Heart left ventricle (tissue), 16 donors: ENCODE measurements around the gene KCNAB2. TPM values are rescaled to one million over a fixed set of nuclear protein-coding genes. Genes with fewer than 3 reads are reported as not detected.

ENCODE experiments used
- ATAC-seq, 4 donors: fragments of 200-7000 bp; cut with Tn5 transposase; one replicate each; pipeline ENCODE4 v1.9.1; 2020 to 2022; ENCODE audit warnings: moderate library complexity in 4 of 4, mild to moderate bottlenecking in 3 of 4, moderate number of reproducible peaks in 1 of 4
- DNase-seq, 5 donors: peaks; one replicate each; pipeline ENCODE4 v3.0.0-alpha.2; 2020
- H3K27ac ChIP-seq, 12 donors: fragments of 200-600 bp; sonication (generic) in 4 of 12; one replicate each; pipeline versions ENCODE4 v1.5.0 to v1.8.0; 2016 to 2022; ENCODE audit warnings: mild to moderate bottlenecking in 2 of 12
- H3K27me3 ChIP-seq, 9 donors: fragments of 200-600 bp; sonication (generic) in 2 of 9; one replicate each; pipeline versions ENCODE4 v1.5.1 to v1.8.0; 2016 to 2022; ENCODE audit warnings: mild to moderate bottlenecking in 3 of 9
- H3K36me3 ChIP-seq, 9 donors: fragments of 200-600 bp; sonication (generic) in 2 of 9; one replicate each; pipeline versions ENCODE4 v1.5.0 to v1.8.0; 2018 to 2022; ENCODE audit warnings: mild to moderate bottlenecking in 2 of 9
- H3K4me1 ChIP-seq, 12 donors: fragments of 200-600 bp; sonication (generic) in 4 of 12; one replicate each; pipeline versions ENCODE4 v1.5.0 to v1.8.0; 2016 to 2022; ENCODE audit warnings: mild to moderate bottlenecking in 3 of 12
- H3K4me3 ChIP-seq, 12 donors: fragments of 200-600 bp; sonication (generic) in 4 of 12; one replicate each; pipeline versions ENCODE4 v1.5.0 to v1.8.0; 2017 to 2022; ENCODE audit warnings: mild to moderate bottlenecking in 9 of 12, moderate library complexity in 4 of 12
- H3K9me3 ChIP-seq, 12 donors: fragments of 200-600 bp; sonication (generic) in 4 of 12; one replicate each; pipeline versions ENCODE4 v1.5.0 to v1.8.0; 2016 to 2022; ENCODE audit warnings: mild to moderate bottlenecking in 1 of 12
- POLR2A ChIP-seq, 2 donors: fragments of 450-650 bp; IDR thresholded peaks; one replicate each; pipeline ENCODE4 v1.6.1; 2017; ENCODE audit warnings: antibody characterized with exemption in 2 of 2, mild to moderate bottlenecking in 2 of 2, moderate library complexity in 2 of 2
- WGBS, 4 donors: extraction: QIAGEN DNeasy Blood & Tissue Kit in 2 of 4; methylation state at CpG; one replicate each; pipeline versions ENCODE4 v1.1.5 to v1.1.7; 2013 to 2018; 5-methylcytosine and 5-hydroxymethylcytosine counted together
- intact Hi-C, 10 donors: fragments of 100-400 bp; cut with DNase I; formaldehyde crosslinking; loops; one replicate each; pipeline versions ENCODE4 v1.11.1 to v1.14.2; 2022
- polyA plus RNA-seq, 2 donors: library from polyadenylated mRNA; stranded (reverse); fragments of 200-250 nt; gene quantifications; one replicate each; pipeline ENCODE4 v1.2.3, GENCODE V29; 2013
- total RNA-seq, 9 donors: library from RNA; depleted of rRNA in 2 of 9; stranded (reverse); fragments of >200 nt in 2 of 9; fragmentation: NEBNext Ultra II Directional in 3 of 9; extraction: Animal tissue kit (Norgen Biotek cat#: 25700) in 3 of 9; gene quantifications; one replicate each; pipeline versions ENCODE4 v1.1.0 to v1.2.4, GENCODE V29; 2016 to 2023
- TF ChIP-seq, protein P1 (sequence below), 12 donors: fragments of 200-600 bp; sonication (generic) in 4 of 12; IDR thresholded peaks; one replicate each; pipeline versions ENCODE4 v1.5.0 to v1.8.0; 2018 to 2022; ENCODE audit warnings: antibody characterized with exemption in 12 of 12, mild to moderate bottlenecking in 5 of 12
- donor health status: ischemic (EF 13 %, LVEDD 7.1; RV severe dilation, severe dysfunction).
- donor health status: healthy with polysubstance abuse.
- donor health status: DM: no; HTN: yes; CAD: no.
- donor health status: DM: no; HTN: no; CAD: no.
- donor health status: ischemic (EF 25% LVEDD 6.9; RV normal size, moderate dysfunction).
- donor health status: ischemic (EF 25% LVEDD 5.7; RV mildly dilated, moderate dysfunction).
- donor health status: healthy.
- donor health status: DM: yes; HTN: yes; CAD: no.
- donor health status: ischemic (EF 35%, LVEDD 5.7; RV mildly dilated, moderate dysfunction).
- donor health status: nonischemic (EF 11% LVEDD 7.7; RV severe dilation, severe dysfunction).
- donor health status: DM: yes; HTN: yes; CAD: no.
- donor health status: PGD.
- donor health status: ischemic (EF 29% LVEDD 5.4; RV normal size, mild dysfunction).
- donor health status: nonischemic (EF 23%, LVEDD 6.1; RV moderate dilation, normal function).

Gene KCNAB2
- total and polyA plus RNA-seq, 11 donors, result 10.7 to 51.4 (median 27.2) TPM

DNA sequence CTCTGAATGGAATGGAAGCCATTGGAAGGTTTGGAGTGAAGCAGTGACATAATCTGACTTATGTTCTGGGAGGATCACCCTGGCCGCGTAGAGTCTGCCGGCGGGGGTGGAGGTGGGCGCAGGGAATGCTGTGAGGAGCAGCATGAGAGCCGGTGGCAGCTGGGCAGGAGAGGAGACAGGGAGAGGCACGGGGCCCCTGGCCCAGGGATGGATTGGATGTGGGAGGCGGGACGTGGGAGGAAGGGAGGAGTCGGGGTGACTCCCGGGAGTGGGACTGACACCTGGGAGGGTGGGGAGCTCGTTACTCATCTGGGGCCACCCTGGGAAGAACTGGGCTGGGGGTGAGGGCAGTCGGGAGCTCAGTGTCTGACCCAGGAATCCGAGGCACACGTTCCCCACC is 10.4 kb upstream of the KCNAB2 start:
- no peak overlapping the region for H3K4me3 ChIP-seq
- WGBS, 4 donors, result 74 to 79% (median 75%) methylated on average over 15 of the region's 15 CpGs
- peaks cover 0 to 14% (median 0%) of the 10 kb centered on the region in 12 donors for H3K4me1 ChIP-seq
- intact Hi-C loops, result loop anchor here in 1 of 10 donors (5.0 kb wide), 1 partner anchor 142 kb away; no protein-coding TSS in a partner anchor
- DNase-seq (no peak), ATAC-seq (no peak)
- peaks cover 0 to 12% (median 0%) of the 10 kb centered on the region in 9 donors for H3K36me3 ChIP-seq
- no peaks in the 10 kb centered on the region for H3K27me3 ChIP-seq
- no peak overlapping the region for H3K27ac ChIP-seq
- H3K9me3 ChIP-seq, result no peaks in the 10 kb centered on the region
- TF ChIP-seq, protein P1, sequence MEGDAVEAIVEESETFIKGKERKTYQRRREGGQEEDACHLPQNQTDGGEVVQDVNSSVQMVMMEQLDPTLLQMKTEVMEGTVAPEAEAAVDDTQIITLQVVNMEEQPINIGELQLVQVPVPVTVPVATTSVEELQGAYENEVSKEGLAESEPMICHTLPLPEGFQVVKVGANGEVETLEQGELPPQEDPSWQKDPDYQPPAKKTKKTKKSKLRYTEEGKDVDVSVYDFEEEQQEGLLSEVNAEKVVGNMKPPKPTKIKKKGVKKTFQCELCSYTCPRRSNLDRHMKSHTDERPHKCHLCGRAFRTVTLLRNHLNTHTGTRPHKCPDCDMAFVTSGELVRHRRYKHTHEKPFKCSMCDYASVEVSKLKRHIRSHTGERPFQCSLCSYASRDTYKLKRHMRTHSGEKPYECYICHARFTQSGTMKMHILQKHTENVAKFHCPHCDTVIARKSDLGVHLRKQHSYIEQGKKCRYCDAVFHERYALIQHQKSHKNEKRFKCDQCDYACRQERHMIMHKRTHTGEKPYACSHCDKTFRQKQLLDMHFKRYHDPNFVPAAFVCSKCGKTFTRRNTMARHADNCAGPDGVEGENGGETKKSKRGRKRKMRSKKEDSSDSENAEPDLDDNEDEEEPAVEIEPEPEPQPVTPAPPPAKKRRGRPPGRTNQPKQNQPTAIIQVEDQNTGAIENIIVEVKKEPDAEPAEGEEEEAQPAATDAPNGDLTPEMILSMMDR (IDR thresholded peaks at IDR 0.05), result no peak

DNA sequence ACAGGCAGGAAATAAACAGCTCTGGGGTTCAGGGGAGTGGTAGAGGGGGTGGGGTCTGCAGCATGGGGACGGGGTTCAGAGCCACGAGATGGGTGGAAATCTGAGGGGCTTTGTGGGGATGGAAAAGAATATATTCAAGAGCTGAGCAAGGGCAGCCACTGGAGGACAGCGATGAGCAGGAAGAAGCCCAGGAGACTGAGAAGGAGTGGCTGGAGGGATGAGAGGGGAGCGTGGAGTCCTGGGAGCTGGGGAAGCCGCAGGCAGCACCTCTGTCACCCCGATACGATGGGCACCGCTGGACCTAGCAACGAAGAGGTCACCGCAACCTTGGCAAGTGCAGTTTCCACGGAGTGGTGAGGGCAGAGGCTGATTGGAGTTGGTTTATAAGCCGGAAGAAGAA is 10.0 kb upstream of the KCNAB2 start:
- TF ChIP-seq, protein P1 (IDR thresholded peaks at IDR 0.05), result no peak
- TF ChIP-seq POLR2A (IDR thresholded peaks at IDR 0.05), result no peak
- no peaks in the 10 kb centered on the region for H3K9me3 ChIP-seq
- H3K4me3 ChIP-seq, result no peak overlapping the region
- ATAC-seq, result no peak
- peaks cover 0 to 16% (median 0%) of the 10 kb centered on the region in 9 donors for H3K36me3 ChIP-seq
- intact Hi-C loops, result loop anchor here in 1 of 10 donors (5.0 kb wide), 1 partner anchor 142 kb away; no protein-coding TSS in a partner anchor
- WGBS, 4 donors, result 73 to 77% (median 76%) methylated on average over 12 of the region's 12 CpGs
- no peak for DNase-seq
- H3K27me3 ChIP-seq, result no peaks in the 10 kb centered on the region
- H3K27ac ChIP-seq, result no peak overlapping the region
- peaks cover 0 to 9% (median 0%) of the 10 kb centered on the region in 12 donors for H3K4me1 ChIP-seq

DNA sequence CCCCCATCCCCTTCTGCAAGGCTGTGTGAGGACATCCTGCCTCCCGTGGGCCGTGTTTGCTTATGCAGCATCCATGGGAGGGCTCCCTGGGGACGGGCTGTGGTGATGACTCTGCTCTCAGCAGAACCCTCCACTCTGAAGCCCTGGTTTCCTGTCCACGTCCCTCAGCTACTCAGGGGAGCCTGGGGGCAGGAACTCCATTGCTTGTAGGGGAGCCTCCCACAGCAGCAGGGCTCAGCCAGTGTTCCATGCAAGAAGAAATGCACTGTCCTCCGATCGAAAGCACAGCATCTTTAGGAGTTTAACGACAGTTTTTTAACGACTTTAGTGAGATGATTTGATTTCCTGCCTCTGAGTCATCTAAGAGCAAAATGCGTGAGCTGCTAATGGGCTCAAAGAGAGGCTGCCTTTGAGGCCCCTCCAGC is 8.3 kb upstream of the KCNAB2 start:
- peaks cover 0 to 6% (median 0%) of the 10 kb centered on the region in 12 donors for H3K4me1 ChIP-seq
- WGBS, 4 donors, result 18 to 33% (median 31%) methylated on average over 4 to 9 of the region's 9 CpGs
- no peak for ATAC-seq
- peaks cover 0 to 32% (median 0%) of the 10 kb centered on the region in 9 donors for H3K36me3 ChIP-seq
- intact Hi-C loops, result loop anchor here in 1 of 10 donors (5.0 kb wide), 1 partner anchor 140 kb away; no protein-coding TSS in a partner anchor
- no peak for TF ChIP-seq POLR2A (IDR thresholded peaks at IDR 0.05)
- TF ChIP-seq, protein P1 (IDR thresholded peaks at IDR 0.05), result no peak
- H3K27ac ChIP-seq, result no peak overlapping the region
- no peak for DNase-seq
- H3K4me3 ChIP-seq, result no peak overlapping the region
- no peaks in the 10 kb centered on the region for H3K9me3 ChIP-seq
- no peaks in the 10 kb centered on the region for H3K27me3 ChIP-seq

DNA sequence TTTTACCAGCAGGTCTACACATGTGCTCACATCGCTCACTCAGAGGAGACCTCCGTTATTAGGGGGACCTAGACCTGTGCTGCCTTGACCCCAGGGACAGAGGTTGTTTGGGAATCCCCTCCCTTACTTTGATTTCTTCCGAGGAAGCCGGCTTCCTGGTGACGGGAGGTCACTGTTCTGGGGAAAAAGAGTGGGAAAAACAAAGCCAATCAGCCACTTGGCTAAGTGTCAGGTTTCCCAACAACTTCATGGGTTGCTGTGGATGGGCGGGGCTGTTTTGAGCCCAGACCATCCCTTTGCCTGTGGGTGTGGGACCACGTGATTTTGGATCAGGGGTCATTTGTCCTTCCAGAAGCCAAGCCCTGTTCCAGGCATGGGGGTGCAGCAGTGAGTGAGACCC is 7.1 kb upstream of the KCNAB2 start:
- WGBS, 4 donors, result 67 to 80% (median 72%) methylated on average over 7 of the region's 7 CpGs
- peaks cover 0 to 42% (median 0%) of the 10 kb centered on the region in 9 donors for H3K36me3 ChIP-seq
- H3K4me1 ChIP-seq, result peaks cover 0 to 6% (median 0%) of the 10 kb centered on the region in 12 donors
- DNase-seq (no peak), ATAC-seq (no peak)
- TF ChIP-seq, protein P1 (IDR thresholded peaks at IDR 0.05), result no peak
- no peak for TF ChIP-seq POLR2A (IDR thresholded peaks at IDR 0.05)
- H3K27ac ChIP-seq, result no peak overlapping the region
- no peaks in the 10 kb centered on the region for H3K27me3 ChIP-seq
- no peaks in the 10 kb centered on the region for H3K9me3 ChIP-seq
- no peak overlapping the region for H3K4me3 ChIP-seq
- intact Hi-C loops, result loop anchor here in 1 of 10 donors (5.0 kb wide), 1 partner anchor 139 kb away; no protein-coding TSS in a partner anchor
